Measurements from ENCODE around the gene SZT2. TPM values are rescaled to one million over a fixed set of nuclear protein-coding genes. Genes with fewer than 3 reads are reported as not detected.
A peak's percentile ranks its signal among the peaks of the same experiment; 100 is the strongest.

SZT2 gene
- total RNA-seq, 1 experiment from 2014 or later: 27.9 TPM

GRCh38 chr1:43414634-43415223, 25.0 kb downstream of the SZT2 start:
- H3K36me3 ChIP-seq (ENCODE audit: insufficient read depth, low read length, poor library complexity, severe bottlenecking): peaks cover 2% of the 10 kb centered on the region
- BruUV-seq (replicated peaks): no TSS peak
- no peaks in the 10 kb centered on the region for H3K9me3 ChIP-seq (ENCODE audit: low read depth, low read length, poor library complexity, severe bottlenecking)
- ChIA-PET CTCF (interaction anchor here (0.5 to 1.6 kb wide), 9 partner anchors 21 to 502 kb away, joined by 3 to 23 read pairs (median 5); no protein-coding TSS in a partner anchor), POLR2A (ENCODE audit: low non-redundant PET) (no interaction called here)
- H3K27ac ChIP-seq (ENCODE audit: low read depth, low read length, poor library complexity, severe bottlenecking): no peak overlapping the region
- H3K27me3 ChIP-seq (replicated peaks; ENCODE audit: insufficient read depth, low read depth, low read length, poor library complexity): no peaks in the 10 kb centered on the region
- peak; percentile 77 for DNase-seq (ENCODE audit: low spot score)
- H3K4me1 ChIP-seq (ENCODE audit: insufficient read depth, low read length, poor library complexity, severe bottlenecking): no peaks in the 10 kb centered on the region
- TF ChIP-seq EZH2 (IDR thresholded peaks at IDR 0.05; ENCODE audit: borderline replicate concordance, low read depth, low read length, poor library complexity, severe bottlenecking): no peak
- peak; percentile 70 for TF ChIP-seq CTCF (conservative IDR thresholded peaks at IDR 0.05; ENCODE audit: low read depth, low read length)
- no peak overlapping the region for H3K4me3 ChIP-seq (ENCODE audit: low read depth, low read length, poor library complexity, severe bottlenecking)
- intact Hi-C loops (cut with micrococcal nuclease; ENCODE audit: unreplicated experiment): loop anchor here (1.0 to 2.0 kb wide), 2 partner anchors 20 to 187 kb away; no protein-coding TSS in a partner anchor

GRCh38 chr1:43415901-43416300, 26.2 kb downstream of the SZT2 start:
- TF ChIP-seq EZH2 (IDR thresholded peaks at IDR 0.05; ENCODE audit: borderline replicate concordance, low read depth, low read length, poor library complexity, severe bottlenecking) (no peak), CTCF (conservative IDR thresholded peaks at IDR 0.05; ENCODE audit: low read depth, low read length) (no peak)
- CTCF ChIA-PET: no interaction called here
- intact Hi-C loops (cut with micrococcal nuclease; ENCODE audit: unreplicated experiment): loop anchor here (2.0 kb wide), 1 partner anchor 21 kb away; no protein-coding TSS in a partner anchor

GRCh38 chr1:43418858-43419257, 29.2 kb downstream of the SZT2 start:
- CTCF ChIA-PET: no interaction called here
- Histone ChIP-seq H3K27ac (ENCODE audit: low read depth, low read length, poor library complexity, severe bottlenecking) (no peak overlapping the region), H3K9me3 (ENCODE audit: low read depth, low read length, poor library complexity, severe bottlenecking) (no peaks in the 10 kb centered on the region), H3K36me3 (ENCODE audit: insufficient read depth, low read length, poor library complexity, severe bottlenecking) (peaks cover 21% of the 10 kb centered on the region), H3K4me1 (ENCODE audit: insufficient read depth, low read length, poor library complexity, severe bottlenecking) (no peaks in the 10 kb centered on the region), H3K4me3 (ENCODE audit: low read depth, low read length, poor library complexity, severe bottlenecking) (no peak overlapping the region), H3K27me3 (replicated peaks; ENCODE audit: insufficient read depth, low read depth, low read length, poor library complexity) (no peaks in the 10 kb centered on the region)
- BruUV-seq (replicated peaks): no TSS peak
- intact Hi-C loops (cut with micrococcal nuclease; ENCODE audit: unreplicated experiment): no loop called here
- POLR2A ChIA-PET (ENCODE audit: low non-redundant PET): no interaction called here
- TF ChIP-seq EZH2 (IDR thresholded peaks at IDR 0.05; ENCODE audit: borderline replicate concordance, low read depth, low read length, poor library complexity, severe bottlenecking): no peak
- no peak for TF ChIP-seq CTCF (conservative IDR thresholded peaks at IDR 0.05; ENCODE audit: low read depth, low read length)
- no peak for DNase-seq (ENCODE audit: low spot score)

More at GRCh38 chr1:43415901-43416300, 26.2 kb downstream of the SZT2 start:
- Histone ChIP-seq H3K27ac (ENCODE audit: low read depth, low read length, poor library complexity, severe bottlenecking) (no peak overlapping the region), H3K4me1 (ENCODE audit: insufficient read depth, low read length, poor library complexity, severe bottlenecking) (no peaks in the 10 kb centered on the region), H3K27me3 (replicated peaks; ENCODE audit: insufficient read depth, low read depth, low read length, poor library complexity) (no peaks in the 10 kb centered on the region), H3K36me3 (ENCODE audit: insufficient read depth, low read length, poor library complexity, severe bottlenecking) (peaks cover 11% of the 10 kb centered on the region), H3K4me3 (ENCODE audit: low read depth, low read length, poor library complexity, severe bottlenecking) (no peak overlapping the region), H3K9me3 (ENCODE audit: low read depth, low read length, poor library complexity, severe bottlenecking) (no peaks in the 10 kb centered on the region)
- POLR2A ChIA-PET (ENCODE audit: low non-redundant PET): no interaction called here
- BruUV-seq (replicated peaks): no TSS peak
- no peak for DNase-seq (ENCODE audit: low spot score)
